Ishikawa (cell line): ENCODE data around the gene KCTD8.

Source experiments
- CEBPB ChIP-seq: IDR thresholded peaks from 2 replicates; pipeline ENCODE4 v1.6.1; 2012
- EGR1 ChIP-seq: IDR thresholded peaks from 2 replicates; pipeline ENCODE4 v1.6.1; 2012
- EP300 ChIP-seq: IDR thresholded peaks from 2 replicates; pipeline ENCODE4 v1.6.1; 2012; ENCODE audit warnings: borderline replicate concordance
- MAX ChIP-seq: IDR thresholded peaks from 2 replicates; pipeline ENCODE4 v1.6.1; 2012
- TAF1 ChIP-seq: IDR thresholded peaks from 2 replicates; pipeline ENCODE4 v1.6.1; 2012; ENCODE audit warnings: low read depth, mild to moderate bottlenecking
- TCF12 ChIP-seq: IDR thresholded peaks from 2 replicates; pipeline ENCODE4 v1.6.1; 2012; ENCODE audit warnings: low read depth
- TF ChIP-seq, protein P1 (sequence below): IDR thresholded peaks from 2 replicates; pipeline ENCODE4 v1.6.1; 2012; ENCODE audit warnings: low read depth, mild to moderate bottlenecking

GRCh38 chr4:44351069-44351468 is 97.5 kb downstream of the KCTD8 start:
- TF ChIP-seq CEBPB (peak; percentile 70), MAX (no peak), EP300 (no peak), EGR1 (no peak), TCF12 (no peak), TAF1 (no peak)
- TF ChIP-seq, protein P1, sequence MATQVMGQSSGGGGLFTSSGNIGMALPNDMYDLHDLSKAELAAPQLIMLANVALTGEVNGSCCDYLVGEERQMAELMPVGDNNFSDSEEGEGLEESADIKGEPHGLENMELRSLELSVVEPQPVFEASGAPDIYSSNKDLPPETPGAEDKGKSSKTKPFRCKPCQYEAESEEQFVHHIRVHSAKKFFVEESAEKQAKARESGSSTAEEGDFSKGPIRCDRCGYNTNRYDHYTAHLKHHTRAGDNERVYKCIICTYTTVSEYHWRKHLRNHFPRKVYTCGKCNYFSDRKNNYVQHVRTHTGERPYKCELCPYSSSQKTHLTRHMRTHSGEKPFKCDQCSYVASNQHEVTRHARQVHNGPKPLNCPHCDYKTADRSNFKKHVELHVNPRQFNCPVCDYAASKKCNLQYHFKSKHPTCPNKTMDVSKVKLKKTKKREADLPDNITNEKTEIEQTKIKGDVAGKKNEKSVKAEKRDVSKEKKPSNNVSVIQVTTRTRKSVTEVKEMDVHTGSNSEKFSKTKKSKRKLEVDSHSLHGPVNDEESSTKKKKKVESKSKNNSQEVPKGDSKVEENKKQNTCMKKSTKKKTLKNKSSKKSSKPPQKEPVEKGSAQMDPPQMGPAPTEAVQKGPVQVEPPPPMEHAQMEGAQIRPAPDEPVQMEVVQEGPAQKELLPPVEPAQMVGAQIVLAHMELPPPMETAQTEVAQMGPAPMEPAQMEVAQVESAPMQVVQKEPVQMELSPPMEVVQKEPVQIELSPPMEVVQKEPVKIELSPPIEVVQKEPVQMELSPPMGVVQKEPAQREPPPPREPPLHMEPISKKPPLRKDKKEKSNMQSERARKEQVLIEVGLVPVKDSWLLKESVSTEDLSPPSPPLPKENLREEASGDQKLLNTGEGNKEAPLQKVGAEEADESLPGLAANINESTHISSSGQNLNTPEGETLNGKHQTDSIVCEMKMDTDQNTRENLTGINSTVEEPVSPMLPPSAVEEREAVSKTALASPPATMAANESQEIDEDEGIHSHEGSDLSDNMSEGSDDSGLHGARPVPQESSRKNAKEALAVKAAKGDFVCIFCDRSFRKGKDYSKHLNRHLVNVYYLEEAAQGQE, result peak; percentile 87
